GM12878 (cell line): Measurements from ENCODE around the gene TMEM150A. TPM values are rescaled to one million over a fixed set of nuclear protein-coding genes. Genes with fewer than 3 reads are reported as not detected.

ENCODE experiments used
- ASH2L ChIP-seq: fragments of 300-600, 200-600 bp; sonication (generic); IDR thresholded peaks from 2 replicates; pipeline ENCODE4 v1.6.1; 2017; ENCODE audit warnings: low read depth, mild to moderate bottlenecking, borderline replicate concordance
- ATF7 ChIP-seq: fragments of 450-650 bp; IDR thresholded peaks from 2 replicates; pipeline ENCODE4 v1.6.1; 2016; ENCODE audit warnings: low read depth, mild to moderate bottlenecking
- BACH1 ChIP-seq: fragments of 450-650 bp; IDR thresholded peaks from 2 replicates; pipeline ENCODE4 v1.6.1; 2017; ENCODE audit warnings: mild to moderate bottlenecking, borderline replicate concordance
- BHLHE40 ChIP-seq, 2 experiments: fragments of 450-650 bp in 1 of 2; IDR thresholded peaks; 2 replicates each; pipeline ENCODE4 v1.6.1; 2011 to 2017; ENCODE audit warnings: low read depth in 2 of 2, borderline replicate concordance in 1 of 2, improper control_type of control experiment in 1 of 2, low read length in 1 of 2, mild to moderate bottlenecking in 1 of 2
- ESRRA ChIP-seq: IDR thresholded peaks from 2 replicates; pipeline ENCODE4 v1.6.1; 2012; ENCODE audit warnings: mild to moderate bottlenecking, low read length, improper control_type of control experiment
- EZH2 ChIP-seq: IDR thresholded peaks from 2 replicates; pipeline ENCODE4 v1.6.1; 2012; ENCODE audit warnings: low read depth, mild to moderate bottlenecking, control low read depth, inconsistent platforms, low read length, borderline replicate concordance; ENCODE audit not compliant: control insufficient read depth
- FOXM1 ChIP-seq: IDR thresholded peaks from 2 replicates; pipeline ENCODE4 v1.6.1; 2012; ENCODE audit warnings: low read depth, mild to moderate bottlenecking, inconsistent platforms, low read length, moderate library complexity
- GATAD2B ChIP-seq: fragments of 450-650 bp; conservative IDR thresholded peaks from 2 replicates; pipeline ENCODE4 v1.6.1; 2017; ENCODE audit warnings: low read depth, mild to moderate bottlenecking, moderate library complexity
- IRF4 ChIP-seq: IDR thresholded peaks from 2 replicates; pipeline ENCODE4 v1.6.1; 2011; ENCODE audit warnings: low read depth, low read length
- KAT2A ChIP-seq: conservative IDR thresholded peaks from 2 replicates; pipeline ENCODE4 v1.6.1; 2011; ENCODE audit warnings: low read depth, low read length; ENCODE audit not compliant: control insufficient read depth
- KLF5 ChIP-seq: fragments of 450-650 bp; IDR thresholded peaks from 2 replicates; pipeline ENCODE4 v1.6.1; 2014; ENCODE audit warnings: mild to moderate bottlenecking; ENCODE audit not compliant: partially characterized antibody
- MEF2A ChIP-seq: IDR thresholded peaks from 2 replicates; pipeline ENCODE4 v1.6.1; 2011; ENCODE audit warnings: low read depth, mild to moderate bottlenecking, low read length, moderate library complexity; ENCODE audit not compliant: insufficient read depth
- MYC ChIP-seq: IDR thresholded peaks from 2 replicates; pipeline ENCODE4 v1.6.1; 2011; ENCODE audit warnings: mild to moderate bottlenecking, low read length, moderate library complexity, inconsistent platforms; ENCODE audit not compliant: insufficient read depth, insufficient replicate concordance, insufficient read length, severe bottlenecking
- NRF1 ChIP-seq: conservative IDR thresholded peaks from 2 replicates; pipeline ENCODE4 v1.6.1; 2011; ENCODE audit warnings: mild to moderate bottlenecking, low read depth, low read length, improper control_type of control experiment
- RCOR1 ChIP-seq: conservative IDR thresholded peaks from 2 replicates; pipeline ENCODE4 v1.6.1; 2012; ENCODE audit warnings: low read depth, low read length, improper control_type of control experiment
- RFX5 ChIP-seq: IDR thresholded peaks from 2 replicates; pipeline ENCODE4 v1.6.1; 2011; ENCODE audit warnings: low read depth, low read length, improper control_type of control experiment
- SMC3 ChIP-seq: IDR thresholded peaks from 2 replicates; pipeline ENCODE4 v1.6.1; 2011; ENCODE audit warnings: low read length, improper control_type of control experiment, borderline replicate concordance
- SP1 ChIP-seq: IDR thresholded peaks from one replicate; pipeline ENCODE4 v1.6.1; 2011; ENCODE audit warnings: low read depth, low read length
- SPI1 ChIP-seq: IDR thresholded peaks from 2 replicates; pipeline ENCODE4 v1.6.1; 2011; ENCODE audit warnings: low read depth, mild to moderate bottlenecking, low read length, moderate library complexity, borderline replicate concordance; ENCODE audit not compliant: insufficient read depth
- TCF7 ChIP-seq: IDR thresholded peaks from 2 replicates; pipeline ENCODE4 v1.6.1; 2014; ENCODE audit warnings: antibody characterized with exemption, borderline replicate concordance
- ZNF207 ChIP-seq: fragments of 450-650 bp; IDR thresholded peaks from 2 replicates; pipeline ENCODE4 v1.6.1; 2014; ENCODE audit warnings: antibody characterized with exemption, mild to moderate bottlenecking, borderline replicate concordance
- ZNF24 ChIP-seq: fragments of 450-650 bp; IDR thresholded peaks from 2 replicates; pipeline ENCODE4 v1.6.1; 2017; ENCODE audit warnings: antibody characterized with exemption, mild to moderate bottlenecking
- ZNF384 ChIP-seq: IDR thresholded peaks from 2 replicates; pipeline ENCODE4 v1.6.1; 2012; ENCODE audit warnings: low read depth, mild to moderate bottlenecking, low read length, improper control_type of control experiment, borderline replicate concordance
- ZNF622 ChIP-seq: fragments of 450-650 bp; IDR thresholded peaks from 2 replicates; pipeline ENCODE4 v1.6.1; 2017; ENCODE audit warnings: mild to moderate bottlenecking, inconsistent platforms
- polyA plus RNA-seq, 11 experiments: library from polyadenylated mRNA; depleted of rRNA in 4 of 11; unstranded in 6 of 11; stranded (reverse) in 5 of 11; fragments of >200 nt; fragmentation: Nextera tagmentation in 4 of 11; fragmentation: Illumina TruSeq in 1 of 11; extraction: Ambion mirVana in 4 of 11; extraction: Trizol in 1 of 11; gene quantifications; 1 replicate in 1 of 11; 2 replicates in 10 of 11; pipeline versions ENCODE4 v1.2.1 to v1.2.3, GENCODE V29; 2011 to 2016; ENCODE audit warnings: inconsistent platforms in 2 of 11, missing spikeins in 2 of 11, low read depth in 1 of 11
- total RNA-seq, 4 experiments: library from RNA; depleted of rRNA in 3 of 4; stranded (reverse); fragments of >200 nt in 3 of 4; fragmentation: Illumina TruSeq in 1 of 4; extraction: Trizol in 1 of 4; gene quantifications; 2 replicates each; pipeline versions ENCODE4 v1.2.1 to v1.2.3, GENCODE V29; 2013 to 2021
- TF ChIP-seq, protein P1 (sequence below): fragments of 450-650 bp; IDR thresholded peaks from 2 replicates; pipeline ENCODE4 v1.6.1; 2017; ENCODE audit warnings: low read depth, mild to moderate bottlenecking, moderate library complexity
- TF ChIP-seq, protein P2 (sequence below): fragments of 450-650 bp; IDR thresholded peaks from 2 replicates; pipeline ENCODE4 v1.6.1; 2017; ENCODE audit warnings: antibody characterized with exemption, mild to moderate bottlenecking, moderate library complexity

Gene TMEM150A
- total and polyA plus RNA-seq, 10 of the 15 experiments (the other 5 are each of a cell fraction or from before 2014, with no cell fraction given) = 0.45 to 4.4 (median 2.6) TPM

DNA sequence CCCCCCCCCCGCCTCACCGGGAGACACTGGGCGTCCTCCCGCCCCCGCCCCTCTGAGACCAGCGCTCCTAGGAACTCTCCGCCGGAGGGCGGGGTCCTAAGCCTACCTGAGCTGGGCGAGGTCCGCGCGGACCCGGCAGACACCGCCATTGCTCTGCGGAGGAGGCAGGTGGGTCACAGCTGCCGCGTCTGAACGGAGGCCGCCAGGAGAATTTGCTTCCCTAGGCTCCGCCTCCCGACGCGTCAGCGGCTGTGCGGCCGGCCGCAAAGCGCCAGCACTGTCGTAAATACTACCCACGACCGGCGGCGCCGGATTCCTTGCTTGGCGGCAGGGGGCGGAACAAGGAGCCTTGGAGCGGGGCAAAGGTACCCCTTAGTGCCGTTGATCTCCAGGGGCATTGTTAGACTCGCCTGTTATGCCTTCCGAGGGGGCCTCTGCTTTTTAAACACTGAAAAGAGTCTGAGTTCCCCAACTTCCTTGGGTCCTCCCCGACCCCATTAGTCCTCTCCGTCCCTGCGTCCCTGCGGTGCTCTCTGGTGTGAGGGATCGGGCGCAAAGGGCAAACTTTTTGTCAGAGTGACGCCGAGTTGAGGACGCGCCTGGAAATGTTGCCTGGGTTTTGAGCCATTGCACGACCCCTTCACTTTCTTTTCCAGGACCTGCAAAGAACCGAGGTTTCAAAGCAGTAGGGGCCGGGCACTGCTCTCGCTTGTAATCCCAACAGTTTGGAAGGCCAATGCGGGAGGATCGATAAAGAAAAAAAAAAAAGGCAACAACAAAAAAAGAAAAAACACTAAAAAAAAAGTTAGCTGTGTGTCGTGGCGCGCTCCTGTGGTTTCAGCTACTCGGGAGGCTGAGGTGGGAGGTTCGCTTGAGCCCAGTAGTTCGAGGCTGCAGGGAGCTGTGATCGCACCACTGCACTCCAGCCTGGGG, 41.0 kb downstream of the TMEM150A start, which contains the start of gene GGCX (continued):
- TF ChIP-seq ATF7 = peak; percentile 28; the same call in 1 of the 2 replicates
- no peak for TF ChIP-seq ESRRA
- peak in 1 of 2 experiments; percentile 39; a peak in 1 of 4 replicates for TF ChIP-seq BHLHE40 (IDR thresholded peaks at IDR 0.05; ENCODE audit: borderline replicate concordance in 1 of 2, low read depth in 2 of 2, low read length in 1 of 2)
- TF ChIP-seq SPI1 = peak; percentile 31; the same call in 1 of the 2 replicates
- TF ChIP-seq KAT2A = no peak
- TF ChIP-seq BACH1 = 0 out of 2 replicates have a peak, but pooled peaks have one; percentile 28
- peak; percentile 38 for TF ChIP-seq KLF5
- no peak for TF ChIP-seq SMC3
- no peak for TF ChIP-seq TCF7
- no peak for TF ChIP-seq FOXM1
- no peak for TF ChIP-seq IRF4
- peak; percentile 46 for TF ChIP-seq MYC
- no peak for TF ChIP-seq ASH2L
- TF ChIP-seq ZNF207 = peak; percentile 83; the same call in 1 of the 2 replicates
- TF ChIP-seq MEF2A = no peak
- TF ChIP-seq, protein P1, sequence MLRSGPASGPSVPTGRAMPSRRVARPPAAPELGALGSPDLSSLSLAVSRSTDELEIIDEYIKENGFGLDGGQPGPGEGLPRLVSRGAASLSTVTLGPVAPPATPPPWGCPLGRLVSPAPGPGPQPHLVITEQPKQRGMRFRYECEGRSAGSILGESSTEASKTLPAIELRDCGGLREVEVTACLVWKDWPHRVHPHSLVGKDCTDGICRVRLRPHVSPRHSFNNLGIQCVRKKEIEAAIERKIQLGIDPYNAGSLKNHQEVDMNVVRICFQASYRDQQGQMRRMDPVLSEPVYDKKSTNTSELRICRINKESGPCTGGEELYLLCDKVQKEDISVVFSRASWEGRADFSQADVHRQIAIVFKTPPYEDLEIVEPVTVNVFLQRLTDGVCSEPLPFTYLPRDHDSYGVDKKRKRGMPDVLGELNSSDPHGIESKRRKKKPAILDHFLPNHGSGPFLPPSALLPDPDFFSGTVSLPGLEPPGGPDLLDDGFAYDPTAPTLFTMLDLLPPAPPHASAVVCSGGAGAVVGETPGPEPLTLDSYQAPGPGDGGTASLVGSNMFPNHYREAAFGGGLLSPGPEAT = peak; percentile 33; the same call in 1 of the 2 replicates
- peak; percentile 46 for TF ChIP-seq SP1
- TF ChIP-seq GATAD2B = no peak; the same call in 1 of the 2 replicates
- TF ChIP-seq ZNF622 = no peak
- TF ChIP-seq, protein P2, sequence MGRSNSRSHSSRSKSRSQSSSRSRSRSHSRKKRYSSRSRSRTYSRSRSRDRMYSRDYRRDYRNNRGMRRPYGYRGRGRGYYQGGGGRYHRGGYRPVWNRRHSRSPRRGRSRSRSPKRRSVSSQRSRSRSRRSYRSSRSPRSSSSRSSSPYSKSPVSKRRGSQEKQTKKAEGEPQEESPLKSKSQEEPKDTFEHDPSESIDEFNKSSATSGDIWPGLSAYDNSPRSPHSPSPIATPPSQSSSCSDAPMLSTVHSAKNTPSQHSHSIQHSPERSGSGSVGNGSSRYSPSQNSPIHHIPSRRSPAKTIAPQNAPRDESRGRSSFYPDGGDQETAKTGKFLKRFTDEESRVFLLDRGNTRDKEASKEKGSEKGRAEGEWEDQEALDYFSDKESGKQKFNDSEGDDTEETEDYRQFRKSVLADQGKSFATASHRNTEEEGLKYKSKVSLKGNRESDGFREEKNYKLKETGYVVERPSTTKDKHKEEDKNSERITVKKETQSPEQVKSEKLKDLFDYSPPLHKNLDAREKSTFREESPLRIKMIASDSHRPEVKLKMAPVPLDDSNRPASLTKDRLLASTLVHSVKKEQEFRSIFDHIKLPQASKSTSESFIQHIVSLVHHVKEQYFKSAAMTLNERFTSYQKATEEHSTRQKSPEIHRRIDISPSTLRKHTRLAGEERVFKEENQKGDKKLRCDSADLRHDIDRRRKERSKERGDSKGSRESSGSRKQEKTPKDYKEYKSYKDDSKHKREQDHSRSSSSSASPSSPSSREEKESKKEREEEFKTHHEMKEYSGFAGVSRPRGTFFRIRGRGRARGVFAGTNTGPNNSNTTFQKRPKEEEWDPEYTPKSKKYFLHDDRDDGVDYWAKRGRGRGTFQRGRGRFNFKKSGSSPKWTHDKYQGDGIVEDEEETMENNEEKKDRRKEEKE = no peak
- no peak for TF ChIP-seq ZNF384
- TF ChIP-seq EZH2 = no peak
- TF ChIP-seq NRF1 = no peak
- TF ChIP-seq RCOR1 = no peak
- TF ChIP-seq RFX5 = no peak
- TF ChIP-seq ZNF24 = no peak
